ENCODE data around the gene GLYATL3. TPM values are rescaled to one million over a fixed set of nuclear protein-coding genes. Genes with fewer than 3 reads are reported as not detected.
A peak's percentile ranks its signal among the peaks of the same experiment; 100 is the strongest.

Gene GLYATL3
- total RNA-seq, 4 donors from 2014 or later: not detected

- Histone ChIP-seq H3K4me1 (no peaks in the 10 kb centered on the region), H3K27me3 (no peaks in the 10 kb centered on the region), H3K9me3 (no peaks in the 10 kb centered on the region), H3K27ac (no peak overlapping the region), H3K36me3 (no peaks in the 10 kb centered on the region), H3K4me3 (peak overlapping the region; percentile 21 to 25)
- DNase-seq: no peak
- intact Hi-C loops (cut with DNase I; ENCODE audit: low total_unique reads): no loop called here
- TF ChIP-seq CTCF (IDR thresholded peaks at IDR 0.05): no peak
- no peak for TF ChIP-seq POLR2A (IDR thresholded peaks at IDR 0.05)
These were observed 50.2 kb downstream of the GLYATL3 start for GRCh38 chr6:49549691-49550491.

GRCh38 chr6:49550492-49551077, 50.9 kb downstream of the GLYATL3 start, which contains the start of gene C6orf141:
C6orf141 (plus strand) TSS chr6:49550668; CDS start chr6:49550793, 125 bp downstream.
- DNase-seq: no peak
- Histone ChIP-seq H3K9me3 (no peaks in the 10 kb centered on the region), H3K27ac (no peak within 1 kb of the TSS)

GRCh38 chr6:49551078-49551865, 51.5 kb downstream of the GLYATL3 start:
- H3K4me1 ChIP-seq: no peaks in the 10 kb centered on the region
- H3K27ac ChIP-seq: no peak overlapping the region
- H3K36me3 ChIP-seq: no peaks in the 10 kb centered on the region
- no peaks in the 10 kb centered on the region for H3K9me3 ChIP-seq
- DNase-seq: no peak
- peak overlapping the region; percentile 21 to 25 for H3K4me3 ChIP-seq
- intact Hi-C loops (cut with DNase I; ENCODE audit: low total_unique reads): no loop called here
- no peak for TF ChIP-seq CTCF (IDR thresholded peaks at IDR 0.05)
- no peak for TF ChIP-seq POLR2A (IDR thresholded peaks at IDR 0.05)
- no peaks in the 10 kb centered on the region for H3K27me3 ChIP-seq

More at GRCh38 chr6:49550492-49551077, 50.9 kb downstream of the GLYATL3 start, which contains the start of gene C6orf141:
- Histone ChIP-seq H3K4me1 (no peaks in the 10 kb centered on the region), H3K27me3 (no peaks in the 10 kb centered on the region), H3K4me3 (peak within 1 kb of the TSS; percentile 21 to 25), H3K36me3 (no peaks in the 10 kb centered on the region)
- TF ChIP-seq CTCF (IDR thresholded peaks at IDR 0.05) (no peak), POLR2A (IDR thresholded peaks at IDR 0.05) (no peak)
- intact Hi-C loops (cut with DNase I; ENCODE audit: low total_unique reads): no loop called here

- Histone ChIP-seq H3K4me3 (peak overlapping the region; percentile 21 to 25), H3K36me3 (no peaks in the 10 kb centered on the region), H3K4me1 (no peaks in the 10 kb centered on the region), H3K27me3 (no peaks in the 10 kb centered on the region), H3K9me3 (no peaks in the 10 kb centered on the region), H3K27ac (no peak overlapping the region)
- no peak for DNase-seq
- TF ChIP-seq POLR2A (IDR thresholded peaks at IDR 0.05): no peak
- TF ChIP-seq CTCF (IDR thresholded peaks at IDR 0.05): no peak
- intact Hi-C loops (cut with DNase I; ENCODE audit: low total_unique reads): no loop called here
These were observed 52.1 kb downstream of the GLYATL3 start for GRCh38 chr6:49551866-49552129.

GRCh38 chr6:49552596-49552995, 52.9 kb downstream of the GLYATL3 start:
- H3K36me3 ChIP-seq: no peaks in the 10 kb centered on the region
- H3K27ac ChIP-seq: no peak overlapping the region
- DNase-seq: no peak
- no peak overlapping the region for H3K4me3 ChIP-seq
- intact Hi-C loops (cut with DNase I; ENCODE audit: low total_unique reads): no loop called here
- no peaks in the 10 kb centered on the region for H3K9me3 ChIP-seq
- TF ChIP-seq POLR2A (IDR thresholded peaks at IDR 0.05) (no peak), CTCF (IDR thresholded peaks at IDR 0.05) (no peak)
- no peaks in the 10 kb centered on the region for H3K27me3 ChIP-seq
- no peaks in the 10 kb centered on the region for H3K4me1 ChIP-seq

Data from uterus (tissue), 4 donors.